NCI-H2081 treated with DMSO at 0.1 percent for 48 hours (cell line): Measurements from ENCODE around the gene ATP2C2.
"Not testable (repeated sequence)": the region's sequence is repeated elsewhere in the genome, so short reads cannot be mapped to it uniquely, and the experiment has no call there.

Source experiments
- DNase-seq: peaks from one replicate; lab custom pipeline; 2025; lab: John Stamatoyannopoulos, UW

Gene ATP2C2

DNA sequence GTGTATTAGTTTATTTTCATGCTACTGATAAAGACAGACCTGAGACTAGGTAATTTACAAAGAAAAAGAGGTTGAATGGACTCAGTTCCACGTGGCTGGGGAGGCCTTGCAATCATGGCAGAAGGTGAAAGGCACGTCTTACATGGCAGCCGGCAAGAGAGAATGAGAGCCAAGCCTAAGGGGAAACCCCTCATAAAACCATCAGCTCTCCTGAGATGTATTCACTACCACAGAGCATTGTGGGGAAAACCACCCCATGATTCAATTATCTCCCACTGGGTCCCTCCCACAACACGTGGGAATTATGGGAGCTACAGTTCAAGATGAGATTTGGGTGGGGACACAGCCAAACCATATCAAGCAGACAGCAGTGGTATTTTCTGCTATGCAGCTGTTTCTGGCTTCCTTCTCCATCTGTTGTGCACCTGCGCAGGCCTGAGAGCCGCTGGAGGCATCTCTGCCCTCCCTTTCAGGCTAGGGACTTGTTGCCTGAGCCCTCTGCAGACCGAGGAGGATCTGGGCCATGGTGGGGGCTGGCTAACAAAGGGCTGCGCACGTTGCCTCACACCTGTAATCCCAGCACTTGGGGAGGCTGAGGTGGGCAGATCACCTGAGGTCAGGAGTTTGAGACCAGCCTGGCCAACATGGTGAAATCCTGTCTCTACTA is 82.8 kb downstream of the ATP2C2 start:
- not testable (repeated sequence) for DNase-seq

DNA sequence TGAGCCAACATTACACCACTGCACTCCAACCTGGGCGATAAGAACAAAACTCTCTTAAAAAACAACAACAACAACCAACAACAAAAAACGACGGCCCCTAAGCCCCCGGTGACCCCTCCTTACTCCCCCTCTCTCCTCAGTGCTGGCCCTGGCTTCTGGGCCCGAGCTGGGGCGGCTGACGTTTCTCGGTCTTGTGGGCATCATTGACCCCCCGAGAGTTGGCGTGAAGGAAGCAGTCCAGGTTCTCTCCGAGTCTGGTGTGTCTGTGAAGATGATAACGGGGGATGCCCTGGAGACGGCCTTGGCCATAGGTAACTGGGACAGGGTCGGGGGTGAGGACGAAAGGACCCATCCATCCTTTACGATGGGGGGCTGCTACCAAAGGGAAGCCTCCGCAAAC is 83.4 kb downstream of the ATP2C2 start:
- no peak for DNase-seq

GRCh38 chr16:84453061-84453752 is 84.9 kb downstream of the ATP2C2 start:
- no peak for DNase-seq

DNA sequence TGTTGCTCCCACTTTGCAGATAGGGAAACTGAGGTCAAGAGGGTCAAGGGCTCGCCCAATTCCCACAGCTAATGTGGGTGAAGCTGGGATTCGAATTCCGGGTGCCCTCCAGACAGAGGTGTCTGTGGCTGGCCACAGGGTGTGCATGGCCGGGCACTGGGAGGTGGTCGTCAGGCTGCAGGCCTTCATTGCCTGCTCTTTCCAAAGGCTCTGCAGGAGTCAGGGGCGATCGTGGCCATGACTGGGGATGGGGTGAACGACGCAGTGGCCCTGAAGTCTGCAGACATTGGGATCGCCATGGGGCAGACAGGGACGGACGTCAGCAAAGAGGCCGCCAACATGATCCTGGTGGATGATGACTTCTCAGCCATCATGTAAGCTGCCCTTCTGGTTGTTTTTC is 86.3 kb downstream of the ATP2C2 start:
- DNase-seq = no peak

DNA sequence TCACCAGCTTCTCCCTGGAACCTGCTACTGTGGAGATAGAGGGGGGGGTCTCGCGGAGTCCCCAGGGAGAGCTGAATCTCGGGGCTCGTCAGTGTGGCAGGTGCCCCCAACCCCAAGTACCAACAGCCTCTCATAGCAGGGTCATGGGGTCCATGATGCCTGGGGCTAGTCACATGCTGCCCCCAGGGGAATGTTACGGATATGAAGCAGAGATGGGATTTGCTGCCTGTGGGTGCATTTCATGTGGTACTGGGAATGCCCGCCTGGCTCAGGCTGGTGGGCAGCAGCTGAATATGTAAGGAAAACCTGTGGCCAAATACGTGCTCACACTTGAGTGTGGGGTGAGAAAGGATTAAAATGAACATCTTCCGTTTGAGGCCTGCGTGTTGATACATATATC is 86.7 kb downstream of the ATP2C2 start:
- DNase-seq = no peak

GRCh38 chr16:84458606-84459532 is 90.5 kb downstream of the ATP2C2 start:
- no peak for DNase-seq

- no peak for DNase-seq
Observed at GRCh38 chr16:84459533-84459894, 91.2 kb downstream of the ATP2C2 start.

GRCh38 chr16:84459941-84460405 is 91.6 kb downstream of the ATP2C2 start:
- no peak for DNase-seq

GRCh38 chr16:84460406-84461028 is 92.2 kb downstream of the ATP2C2 start:
- DNase-seq = no peak

GRCh38 chr16:84461029-84461412 is 92.7 kb downstream of the ATP2C2 start:
- no peak for DNase-seq

DNA sequence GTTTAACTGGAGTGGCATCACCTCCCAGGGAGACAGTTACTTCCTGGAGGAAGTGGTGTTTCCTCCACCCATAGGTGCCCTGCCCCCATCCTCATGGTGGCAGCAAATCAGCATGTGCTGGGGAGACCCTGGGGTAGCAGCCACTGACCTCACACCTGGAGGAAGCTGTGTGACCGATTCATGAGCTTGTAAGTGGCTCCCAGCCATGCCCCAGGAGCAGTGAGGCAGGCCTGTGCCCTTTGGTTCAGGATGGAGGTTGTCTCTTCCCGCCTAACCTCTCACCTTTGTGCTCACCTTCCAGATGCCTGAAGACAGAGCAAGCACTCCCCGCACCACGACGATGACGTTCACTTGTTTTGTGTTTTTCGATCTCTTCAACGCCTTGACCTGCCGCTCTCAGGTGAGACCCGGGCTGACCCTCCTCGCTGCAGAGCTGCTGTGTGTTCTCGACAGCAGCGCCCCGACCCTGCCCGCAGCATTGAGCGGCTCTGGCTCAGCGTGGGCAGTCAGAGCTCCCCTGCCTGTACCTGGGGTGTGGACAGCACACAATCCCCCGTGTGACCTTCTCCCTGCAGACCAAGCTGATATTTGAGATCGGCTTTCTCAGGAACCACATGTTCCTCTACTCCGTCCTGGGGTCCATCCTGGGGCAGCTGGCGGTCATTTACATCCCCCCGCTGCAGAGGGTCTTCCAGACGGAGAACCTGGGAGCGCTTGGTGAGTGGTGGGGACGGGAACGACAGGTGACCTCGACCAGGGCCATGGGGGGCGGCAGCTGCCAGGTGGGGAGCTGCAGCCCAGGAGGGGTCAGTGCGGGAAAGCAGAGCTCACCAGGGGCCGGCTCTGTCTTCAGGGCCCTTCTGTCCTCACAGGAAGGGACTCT is 93.3 kb downstream of the ATP2C2 start:
- DNase-seq = no peak

DNA sequence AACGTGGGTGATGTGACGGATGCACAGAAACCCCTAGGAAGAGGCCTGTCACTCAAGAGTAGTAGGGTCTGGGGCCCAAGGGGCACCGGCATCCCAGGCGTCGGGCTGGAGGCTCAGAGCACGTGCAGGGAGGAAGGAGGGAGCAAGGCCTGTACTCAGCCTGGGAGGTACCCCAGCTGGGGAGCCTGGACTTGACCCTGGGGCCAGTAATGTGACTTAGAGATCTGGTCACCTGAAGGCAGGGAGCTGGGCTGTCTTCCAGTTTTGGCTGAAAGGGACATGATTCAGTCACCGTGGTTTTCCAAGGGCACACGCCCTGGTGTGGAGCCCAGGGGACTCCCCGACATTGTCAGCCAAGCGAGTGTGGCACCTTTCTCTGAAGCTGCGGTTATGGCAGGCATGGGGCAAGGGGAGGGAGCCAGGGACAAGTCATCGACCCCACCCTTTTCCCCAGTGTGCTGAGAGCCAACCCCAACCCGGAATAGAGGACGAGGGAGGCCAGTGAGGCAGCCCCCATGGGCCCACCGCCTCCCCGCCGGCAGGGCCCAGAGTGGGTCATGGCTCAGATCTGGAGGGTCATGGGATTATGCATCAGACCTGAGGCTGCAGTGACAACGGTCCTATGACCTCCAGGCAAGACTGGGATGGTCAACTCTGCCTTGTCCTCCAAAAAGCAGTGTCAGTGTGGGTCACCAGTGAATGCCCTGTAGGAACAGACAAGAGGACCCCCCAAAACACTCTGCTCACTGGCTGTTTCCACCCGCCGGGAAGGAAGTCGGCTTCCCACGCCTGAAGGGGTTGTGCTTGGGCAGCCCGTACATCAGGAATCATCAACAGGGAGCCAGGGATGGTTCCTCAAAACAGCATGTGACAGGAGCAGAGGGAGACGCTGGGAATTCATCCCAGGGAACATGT is 94.2 kb downstream of the ATP2C2 start:
- DNase-seq = no peak

DNA sequence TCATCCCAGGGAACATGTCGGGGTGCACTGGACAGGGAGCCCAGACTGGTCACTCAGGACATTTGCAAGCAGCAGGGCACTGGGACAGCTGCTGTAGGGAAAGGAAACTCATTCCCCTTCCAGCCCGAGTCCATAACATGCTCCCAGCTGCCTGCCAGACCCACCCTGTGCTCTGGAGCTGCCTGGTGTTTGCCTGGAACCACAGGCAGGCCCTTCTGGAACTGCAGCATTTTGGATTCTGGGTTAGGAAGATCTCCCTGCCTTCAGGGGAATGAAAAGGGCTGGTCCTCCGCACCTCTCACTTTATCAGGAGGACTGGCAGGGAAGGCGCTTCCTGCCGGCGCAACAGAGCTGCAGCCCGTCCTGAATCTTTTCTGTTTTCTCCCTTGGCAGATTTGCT is 94.9 kb downstream of the ATP2C2 start:
- no peak for DNase-seq

- no peak for DNase-seq
Observed at GRCh38 chr16:84464116-84464515, 95.8 kb downstream of the ATP2C2 start.

GRCh38 chr16:84465154-84465553 is 96.8 kb downstream of the ATP2C2 start:
- DNase-seq = no peak

DNA sequence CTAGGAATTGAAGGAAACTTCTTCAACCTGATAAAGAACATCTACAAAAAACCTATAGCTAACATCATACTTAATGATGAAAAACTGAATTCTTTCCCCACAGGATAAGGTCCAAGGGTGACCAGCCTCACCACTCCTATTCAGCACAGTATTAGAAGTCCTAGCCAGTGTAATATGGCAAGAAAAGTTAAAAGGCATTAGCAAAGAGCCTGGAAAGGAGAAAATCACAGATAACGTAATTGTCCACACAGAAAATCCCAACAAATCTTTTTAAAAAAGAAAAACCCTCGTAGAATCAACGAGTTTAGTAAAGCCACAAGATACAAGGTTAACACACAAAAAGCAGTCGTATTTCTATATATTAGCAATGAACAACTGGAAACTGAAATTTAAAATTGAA is 98.4 kb downstream of the ATP2C2 start:
- no peak for DNase-seq

DNA sequence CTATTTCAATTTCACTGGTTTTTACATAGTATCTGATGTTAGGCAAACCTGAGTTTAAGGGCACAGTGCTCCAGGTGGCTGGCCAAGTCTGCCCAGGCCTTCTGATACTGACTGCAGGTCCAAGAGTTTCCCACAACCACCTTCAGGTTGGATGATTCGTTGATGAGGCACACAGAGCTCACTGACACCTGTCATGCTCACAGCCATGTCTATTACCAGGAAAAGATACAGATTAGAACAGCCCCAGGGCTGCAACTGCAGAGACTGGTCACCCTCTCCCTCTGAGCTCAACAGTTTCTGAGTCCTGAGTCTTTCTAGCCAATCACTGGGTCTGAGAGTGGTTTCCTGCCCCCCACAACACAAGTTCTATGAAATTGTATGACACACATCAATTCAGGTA is 98.9 kb downstream of the ATP2C2 start:
- DNase-seq = no peak

DNA sequence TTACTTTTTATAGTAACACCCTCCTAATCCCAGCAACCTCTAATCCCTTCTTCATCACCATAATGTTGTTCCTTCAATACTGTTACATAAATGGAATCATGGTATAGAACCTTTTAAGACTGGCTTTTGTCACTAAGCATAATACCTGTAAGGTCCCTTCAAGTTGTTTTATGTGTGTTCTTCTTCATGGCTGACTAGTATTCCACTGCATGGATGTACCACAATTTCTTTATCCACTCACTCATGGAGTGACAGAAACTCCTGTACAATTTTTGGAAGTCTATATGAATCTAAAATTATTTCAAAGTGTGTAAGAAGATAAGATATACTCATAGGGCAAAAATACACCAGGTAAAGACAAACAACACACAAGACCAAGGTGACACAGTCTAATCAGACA is 99.4 kb downstream of the ATP2C2 start:
- DNase-seq = no peak

GRCh38 chr16:84471316-84471715 is 103.0 kb downstream of the ATP2C2 start:
- DNase-seq = no peak

DNA sequence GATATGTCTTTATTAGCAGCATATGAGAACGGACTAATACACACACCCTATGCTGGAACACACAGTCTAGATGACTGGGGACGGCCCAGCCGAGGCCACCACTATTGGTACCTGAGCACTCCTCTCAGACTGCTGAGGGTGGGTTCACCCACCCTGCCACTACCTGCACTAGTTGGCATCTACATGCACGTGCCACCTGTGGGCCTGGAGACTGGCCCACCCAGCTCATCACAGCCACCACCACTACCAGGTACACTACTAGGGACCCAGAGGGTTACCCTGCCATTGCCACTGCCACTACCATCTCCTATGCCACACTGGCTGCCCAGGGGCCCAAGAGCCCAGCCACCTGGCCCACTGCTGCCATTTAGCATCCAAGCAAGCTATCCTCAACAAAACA is 103.6 kb downstream of the ATP2C2 start:
- no peak for DNase-seq
